SIG-M5 treated with dmso at 0.1 percent for 504 hours (cell line): ENCODE data around the gene PARS2.

Experiments
- DNase-seq: peaks from one replicate; lab custom pipeline; 2025; ENCODE audit not compliant: unreplicated experiment; lab: John Stamatoyannopoulos, UW

Gene PARS2

DNA sequence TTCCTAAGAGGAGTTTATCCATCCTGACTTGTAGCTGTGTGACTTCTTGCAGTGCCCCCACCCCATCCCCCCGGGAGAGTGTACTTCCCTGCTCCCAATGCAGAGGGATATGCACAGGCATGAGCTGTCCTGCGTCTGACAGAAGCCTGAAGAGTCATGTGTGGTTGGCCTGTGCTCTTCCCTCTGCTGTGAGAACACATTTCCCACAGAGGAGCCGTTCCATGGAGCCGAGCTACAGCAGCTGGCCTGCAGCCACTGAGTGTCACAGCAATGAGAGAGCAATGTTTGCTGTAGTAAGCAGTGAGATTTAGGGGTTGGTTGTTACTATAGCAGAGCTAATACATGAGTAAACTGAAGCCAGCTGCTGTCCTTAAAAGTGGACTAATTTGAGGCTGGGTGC is 22.0 kb downstream of the PARS2 start:
- DNase-seq, result no peak

DNA sequence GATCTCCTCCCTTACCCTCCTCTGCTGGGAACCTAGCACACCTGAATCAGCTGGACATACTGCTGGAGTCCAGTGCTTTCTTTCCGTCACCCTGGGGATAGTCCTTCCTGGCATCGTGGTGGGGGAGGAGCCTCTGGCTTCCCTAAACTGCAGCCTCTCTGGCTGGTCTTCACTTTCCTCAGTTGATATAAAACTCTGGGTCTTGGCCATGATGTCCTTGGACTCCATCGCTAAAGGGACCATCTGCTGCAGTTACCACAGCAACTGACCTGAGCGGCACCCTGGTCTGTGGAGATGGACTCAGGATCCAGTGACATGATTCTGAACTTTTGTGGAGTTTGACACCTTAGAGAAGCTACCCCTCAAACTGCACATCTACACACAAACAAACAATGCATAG is 22.8 kb downstream of the PARS2 start:
- DNase-seq, result no peak

DNA sequence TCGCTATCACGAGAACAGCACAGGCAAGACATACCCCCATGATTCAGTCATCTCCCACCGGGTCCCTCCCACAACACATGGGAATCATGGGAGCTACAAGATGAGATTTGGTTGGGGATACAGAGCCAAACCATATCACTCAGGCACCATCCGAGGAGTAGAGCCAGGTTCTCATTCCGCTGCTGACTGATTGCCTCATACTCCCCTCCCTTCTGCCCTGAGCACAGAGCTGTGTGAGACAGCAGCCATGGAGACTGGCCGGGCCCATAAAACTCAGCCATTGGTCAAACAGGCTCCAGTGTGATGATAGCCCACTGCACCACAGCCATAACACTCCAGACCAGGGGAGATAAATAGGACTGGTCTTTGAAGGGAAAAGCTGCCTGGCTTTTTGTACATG is 26.1 kb downstream of the PARS2 start:
- no peak for DNase-seq

DNA sequence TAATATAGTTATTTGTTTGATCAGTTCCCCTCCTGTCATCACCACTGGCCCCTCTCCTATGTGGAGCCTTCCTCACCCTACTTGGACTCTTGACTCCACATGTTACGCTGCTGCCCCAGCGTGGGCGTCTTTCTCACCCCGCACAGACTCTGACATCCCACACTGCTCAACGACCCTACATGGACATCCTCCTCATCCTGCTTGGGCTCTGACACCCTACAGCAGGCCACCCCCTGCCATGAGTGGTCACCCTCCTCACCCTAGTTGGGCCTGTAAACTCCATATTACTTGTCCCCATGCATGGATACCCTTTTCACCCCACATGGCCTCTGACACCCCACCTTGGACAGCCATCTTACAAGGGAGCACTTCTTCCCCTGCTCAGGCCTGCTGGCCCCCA is 27.6 kb downstream of the PARS2 start:
- no peak for DNase-seq

DNA sequence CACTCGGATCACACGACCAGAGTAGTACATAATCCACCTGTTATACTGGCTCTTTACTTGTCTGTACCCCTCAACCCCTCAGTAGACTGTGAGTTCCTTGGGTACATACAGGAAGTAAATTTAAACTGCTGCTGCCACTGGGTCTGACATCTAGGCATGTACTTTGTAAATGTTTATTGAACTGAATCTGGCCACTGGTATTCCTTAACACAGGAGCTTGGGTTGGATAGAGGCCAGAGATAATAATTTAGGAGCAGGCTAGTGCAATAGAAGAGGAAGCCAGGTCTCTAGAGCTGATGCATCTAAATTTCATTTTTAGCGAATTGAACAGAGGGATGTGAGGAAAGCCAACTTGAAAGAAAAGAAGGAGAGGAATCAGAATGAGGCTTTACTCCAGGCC is 36.3 kb downstream of the PARS2 start:
- DNase-seq, result no peak

DNA sequence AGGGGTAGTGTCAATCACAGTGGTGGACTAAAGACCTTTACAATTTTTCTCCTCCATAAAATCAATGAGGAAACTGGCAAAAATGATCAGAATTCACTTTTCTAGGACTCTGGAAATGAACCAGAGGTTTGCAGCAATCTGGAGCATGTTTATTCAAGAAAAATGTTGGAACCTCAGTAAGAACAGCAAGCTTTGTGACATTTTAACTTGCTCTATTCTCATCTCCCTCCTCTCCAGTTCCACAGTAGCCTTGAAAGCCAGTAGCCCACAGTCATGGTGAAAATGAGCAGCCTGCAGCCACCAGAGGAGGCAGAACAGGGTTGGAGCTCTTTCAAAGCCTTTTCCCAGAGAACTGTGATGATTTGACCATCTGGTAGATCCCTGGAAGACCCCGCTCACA is 39.6 kb downstream of the PARS2 start:
- DNase-seq, result no peak

DNA sequence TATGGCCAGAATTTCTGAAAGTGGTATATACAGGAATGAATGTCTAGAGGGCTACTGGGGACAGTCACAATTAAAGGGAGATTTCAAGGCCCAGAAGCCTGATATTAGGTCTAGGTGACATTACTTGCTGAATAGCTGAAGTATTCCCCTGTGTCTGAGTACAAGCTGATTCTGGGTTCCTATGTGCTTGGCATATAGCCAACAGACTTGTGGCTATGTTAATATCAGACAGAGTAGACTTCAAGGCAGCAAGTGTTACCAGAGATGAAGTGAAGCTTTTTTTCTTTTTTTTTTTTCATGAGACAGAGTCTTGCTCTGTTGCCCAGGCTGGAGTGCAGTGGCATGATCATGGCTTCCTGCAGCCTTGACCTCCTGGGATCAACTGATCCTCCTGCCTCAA is 40.3 kb downstream of the PARS2 start:
- no peak for DNase-seq

DNA sequence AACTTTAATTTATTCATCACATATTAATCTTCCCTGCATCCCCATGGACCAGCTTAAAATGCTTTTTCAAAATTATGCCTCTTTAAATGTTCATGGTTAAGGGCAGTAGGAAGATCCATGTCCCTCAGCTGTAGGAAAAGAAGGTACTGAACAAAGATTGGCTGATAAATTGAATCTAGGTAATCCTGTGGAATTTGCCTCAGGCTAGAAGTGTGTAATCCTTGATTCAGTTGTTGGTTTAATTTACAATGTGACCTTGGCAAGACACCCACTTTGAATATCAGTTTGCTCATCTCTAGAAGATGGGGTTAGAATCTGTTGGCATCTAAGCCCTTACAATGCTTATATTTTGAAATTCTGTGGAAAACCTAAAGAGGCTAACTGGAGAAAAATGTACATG is 42.6 kb downstream of the PARS2 start:
- no peak for DNase-seq

DNA sequence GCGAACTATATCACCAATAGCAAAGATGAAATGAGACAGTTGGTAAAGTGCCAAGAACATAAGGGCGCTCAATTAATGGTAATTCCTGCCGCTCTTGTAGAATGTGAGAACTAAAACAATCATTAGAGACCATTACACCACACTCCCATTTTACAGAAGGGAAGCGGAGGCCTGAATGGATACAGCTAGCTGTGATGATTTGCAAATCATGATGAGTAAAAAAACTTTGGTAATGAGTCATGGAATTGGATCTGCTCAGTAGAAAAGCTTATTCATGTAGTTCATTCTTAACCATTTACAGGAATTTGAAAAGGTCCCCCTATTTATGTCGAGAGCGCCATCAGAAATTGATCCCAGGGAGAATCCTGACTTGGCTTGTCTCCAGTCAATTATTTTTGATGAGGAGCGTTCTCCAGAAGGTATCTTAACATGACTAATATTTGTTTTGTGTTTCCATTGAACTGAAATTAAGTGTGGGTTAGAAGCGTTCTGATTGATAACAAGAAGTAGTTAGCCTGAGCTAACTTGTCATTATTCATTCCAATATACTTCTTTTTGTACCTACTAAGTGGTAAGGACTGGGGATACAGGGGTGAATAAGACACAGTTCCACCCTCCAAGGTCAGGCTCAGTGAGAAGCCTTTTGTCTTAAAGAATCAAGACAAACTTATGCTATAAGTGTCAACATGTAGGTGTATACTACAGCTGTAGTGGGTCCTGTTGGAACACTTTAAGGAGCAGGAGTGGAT is 47.9 kb downstream of the PARS2 start:
- DNase-seq, result no peak

DNA sequence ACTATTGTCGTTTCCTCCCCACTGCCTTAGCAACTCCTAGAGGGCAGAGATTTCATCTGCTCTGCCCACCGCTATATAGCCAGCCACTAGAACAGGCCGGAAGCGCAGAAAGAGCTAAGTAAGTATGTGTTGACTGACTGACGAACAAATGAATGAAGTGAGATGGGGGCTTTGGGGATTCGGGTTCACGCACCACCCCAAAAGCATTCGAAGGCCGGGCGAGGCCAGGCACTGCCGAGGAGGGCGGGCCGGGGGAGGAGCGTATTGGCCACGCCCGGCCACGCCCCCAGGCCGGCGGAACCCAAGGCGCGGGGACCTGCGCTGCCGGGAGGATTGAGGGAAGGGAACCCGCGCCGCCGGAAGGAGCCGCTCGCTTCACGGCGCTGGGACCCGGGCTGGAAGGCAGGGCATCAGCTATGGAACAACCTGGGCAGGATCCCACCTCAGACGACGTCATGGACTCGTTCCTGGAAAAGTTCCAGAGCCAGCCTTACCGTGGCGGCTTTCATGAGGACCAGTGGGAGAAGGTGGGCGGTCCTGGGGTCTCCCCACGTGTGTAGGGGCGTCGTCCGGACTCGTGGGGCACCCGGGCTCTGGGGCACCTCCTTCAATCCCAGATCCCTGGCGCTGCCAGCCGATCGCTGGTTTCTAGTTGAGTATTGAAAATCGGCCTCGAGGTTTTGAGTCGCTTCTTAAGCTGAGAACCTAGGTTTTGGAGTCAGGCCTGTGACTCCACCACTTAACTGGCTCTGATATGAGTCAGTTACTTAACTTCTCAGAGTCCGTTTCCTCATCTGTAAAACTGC is 48.6 kb downstream of the PARS2 start, which contains the start of gene TTC4:
TSS of gene TTC4 (plus strand) at position 369 of the 806 bp plus-strand sequence. CDS start at position 417, 48 bp downstream.
- DNase-seq, result peak; percentile 71

DNA sequence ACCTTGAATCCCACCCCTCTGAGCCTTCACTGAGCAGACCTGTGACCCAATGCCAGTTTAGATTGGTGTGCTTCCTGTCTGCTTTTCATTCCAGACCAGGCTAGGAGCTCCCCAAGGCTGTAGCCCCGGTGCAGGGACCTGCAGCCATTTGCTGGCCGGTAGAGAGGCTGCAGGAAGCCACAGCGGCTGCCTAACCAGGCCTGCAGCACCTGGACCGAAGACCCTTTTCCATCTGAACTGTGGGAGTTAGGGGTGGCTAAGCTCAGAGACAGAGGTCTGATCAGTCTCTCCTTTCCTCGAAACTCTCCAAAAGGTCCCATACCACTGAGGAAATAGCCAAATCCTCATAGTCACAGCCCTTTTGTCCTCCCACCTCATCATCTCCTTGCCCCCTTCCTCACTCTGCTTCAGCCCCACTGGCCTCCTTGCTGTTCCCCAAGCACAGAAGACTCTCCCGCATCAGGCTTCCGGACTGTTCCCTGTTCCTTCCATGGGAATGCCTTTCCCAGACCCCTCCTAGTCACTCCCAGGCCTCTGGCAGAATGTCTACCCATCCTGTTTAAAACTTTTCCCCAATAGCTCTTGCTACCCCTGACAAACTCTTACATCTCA is 49.3 kb downstream of the PARS2 start:
- DNase-seq, result no peak

DNA sequence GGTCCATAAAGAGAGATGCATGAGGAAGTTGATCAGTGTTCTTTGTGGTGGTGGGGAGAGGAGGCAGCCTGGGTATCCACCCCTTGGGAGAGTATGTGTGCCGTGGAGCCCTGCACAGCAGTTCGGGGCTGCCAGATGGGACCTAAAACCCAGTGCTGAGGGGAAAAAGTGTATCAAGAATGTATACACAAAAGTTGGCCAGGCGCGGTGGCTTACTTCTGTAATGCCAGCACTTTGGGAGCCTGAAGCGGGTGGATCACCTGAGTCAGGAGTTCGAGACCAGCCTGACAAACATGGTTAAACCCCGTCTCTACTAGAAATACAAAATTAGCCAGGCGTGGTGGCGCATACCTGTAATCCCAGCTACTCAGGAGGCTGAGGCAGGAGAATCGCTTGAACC is 52.8 kb downstream of the PARS2 start:
- no peak for DNase-seq

DNA sequence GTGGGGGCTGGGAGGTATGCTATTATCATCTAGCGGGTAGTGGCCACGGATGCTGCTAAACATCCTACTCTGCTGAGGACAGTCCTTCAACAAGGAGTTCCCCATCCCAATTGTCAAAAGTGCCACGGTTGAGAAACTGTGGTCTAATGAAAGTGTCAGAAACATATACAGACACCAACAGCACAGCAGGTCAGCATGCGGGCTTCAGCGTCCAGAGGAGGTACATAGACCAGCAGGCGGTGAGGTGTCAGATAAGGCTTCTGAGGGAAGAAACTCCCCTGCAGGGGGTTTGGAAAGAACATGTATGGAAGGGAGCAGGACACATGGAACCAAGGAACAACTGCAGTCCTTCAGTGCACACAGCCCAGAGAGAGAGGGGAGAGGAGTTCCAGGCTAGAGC is 53.5 kb downstream of the PARS2 start:
- no peak for DNase-seq

DNA sequence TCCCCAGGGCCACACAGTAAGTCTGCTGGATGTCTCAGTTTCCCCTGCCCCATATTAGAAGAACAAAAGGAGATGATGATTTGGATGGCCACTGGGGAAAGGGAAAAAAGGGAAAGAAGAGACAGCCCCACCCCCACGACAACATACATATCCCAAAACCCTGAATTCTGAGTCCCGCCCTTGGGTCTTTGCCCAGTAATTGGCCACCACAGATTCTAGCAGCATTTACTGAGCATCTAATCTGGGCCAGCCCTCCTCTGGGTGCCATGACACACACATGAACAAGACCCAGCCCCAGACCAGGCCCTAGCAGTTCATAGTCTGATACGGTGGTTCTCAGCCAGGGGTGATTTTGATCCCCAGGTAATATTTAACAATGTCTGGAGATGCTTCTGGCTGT is 53.9 kb downstream of the PARS2 start:
- no peak for DNase-seq

DNA sequence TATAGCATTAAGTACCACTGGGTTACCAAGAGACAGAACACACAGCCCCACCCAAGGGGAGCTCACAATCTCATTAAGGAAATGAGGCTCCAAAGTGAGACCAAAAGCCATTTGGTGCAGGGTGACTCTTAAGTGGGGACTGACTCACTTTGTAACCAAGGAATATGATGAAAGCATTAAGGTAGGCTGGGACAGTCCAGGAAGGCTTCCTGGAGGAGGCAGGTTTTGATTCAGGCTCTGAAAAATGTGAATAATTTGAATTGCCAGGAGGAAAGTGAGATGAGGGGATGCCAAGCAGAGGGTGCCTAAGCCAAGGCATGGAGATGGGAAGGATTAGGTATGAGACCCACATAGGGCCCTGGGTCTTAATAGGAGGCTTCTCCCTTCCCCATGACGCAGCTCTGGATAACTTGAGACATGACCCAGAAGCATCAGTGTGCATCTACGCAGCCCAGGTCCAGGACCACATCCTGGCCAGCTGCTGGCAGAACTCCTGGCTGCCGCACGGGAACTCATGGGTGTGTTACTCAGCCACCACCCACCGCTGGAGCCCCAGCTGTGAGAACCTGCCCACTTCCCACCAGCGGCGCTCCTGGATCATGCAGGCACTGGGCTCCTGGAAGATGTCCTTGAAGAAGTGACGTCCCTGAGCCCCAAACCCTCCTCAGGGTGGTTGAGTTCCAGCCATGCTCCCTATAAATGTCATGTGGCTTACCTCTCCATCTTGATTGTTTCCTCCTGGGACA is 54.6 kb downstream of the PARS2 start:
- DNase-seq, result no peak

DNA sequence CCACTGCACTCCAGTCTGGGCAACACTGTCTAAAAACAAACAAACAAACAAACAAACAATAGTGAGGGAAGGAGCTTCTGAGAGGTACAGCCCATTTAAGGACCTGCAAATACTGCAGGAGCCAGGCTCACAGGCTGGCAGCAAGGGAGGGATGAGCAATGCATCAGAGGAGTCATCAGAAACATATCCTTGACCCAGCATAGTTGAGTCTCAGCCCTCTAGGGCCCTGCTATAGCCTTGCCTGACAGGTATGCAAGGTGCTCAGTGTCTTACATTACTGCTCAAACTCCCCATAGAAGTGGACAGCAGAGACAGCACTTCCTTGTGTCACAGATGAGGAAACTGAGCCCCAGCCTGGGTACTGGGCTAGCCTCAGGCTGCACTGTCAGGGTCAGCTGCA is 55.9 kb downstream of the PARS2 start:
- DNase-seq, result no peak
